Heart left ventricle (tissue), 16 donors: ENCODE data around the gene CACNG7. TPM values are rescaled to one million over a fixed set of nuclear protein-coding genes. Genes with fewer than 3 reads are reported as not detected.

ENCODE experiments used
- ATAC-seq, 4 donors: fragments of 200-7000 bp; cut with Tn5 transposase; one replicate each; pipeline ENCODE4 v1.9.1; 2020 to 2022; ENCODE audit warnings: moderate library complexity in 4 of 4, mild to moderate bottlenecking in 3 of 4, moderate number of reproducible peaks in 1 of 4
- DNase-seq, 5 donors: peaks; one replicate each; pipeline ENCODE4 v3.0.0-alpha.2; 2020
- H3K27ac ChIP-seq, 12 donors: fragments of 200-600 bp; sonication (generic) in 4 of 12; one replicate each; pipeline versions ENCODE4 v1.5.0 to v1.8.0; 2016 to 2022; ENCODE audit warnings: mild to moderate bottlenecking in 2 of 12
- H3K27me3 ChIP-seq, 9 donors: fragments of 200-600 bp; sonication (generic) in 2 of 9; one replicate each; pipeline versions ENCODE4 v1.5.1 to v1.8.0; 2016 to 2022; ENCODE audit warnings: mild to moderate bottlenecking in 3 of 9
- H3K36me3 ChIP-seq, 9 donors: fragments of 200-600 bp; sonication (generic) in 2 of 9; one replicate each; pipeline versions ENCODE4 v1.5.0 to v1.8.0; 2018 to 2022; ENCODE audit warnings: mild to moderate bottlenecking in 2 of 9
- H3K4me1 ChIP-seq, 12 donors: fragments of 200-600 bp; sonication (generic) in 4 of 12; one replicate each; pipeline versions ENCODE4 v1.5.0 to v1.8.0; 2016 to 2022; ENCODE audit warnings: mild to moderate bottlenecking in 3 of 12
- H3K4me3 ChIP-seq, 12 donors: fragments of 200-600 bp; sonication (generic) in 4 of 12; one replicate each; pipeline versions ENCODE4 v1.5.0 to v1.8.0; 2017 to 2022; ENCODE audit warnings: mild to moderate bottlenecking in 9 of 12, moderate library complexity in 4 of 12
- H3K9me3 ChIP-seq, 12 donors: fragments of 200-600 bp; sonication (generic) in 4 of 12; one replicate each; pipeline versions ENCODE4 v1.5.0 to v1.8.0; 2016 to 2022; ENCODE audit warnings: mild to moderate bottlenecking in 1 of 12
- CTCF ChIP-seq, 12 donors: fragments of 200-600 bp; sonication (generic) in 4 of 12; IDR thresholded peaks; one replicate each; pipeline versions ENCODE4 v1.5.0 to v1.8.0; 2018 to 2022; ENCODE audit warnings: antibody characterized with exemption in 12 of 12, mild to moderate bottlenecking in 5 of 12
- POLR2A ChIP-seq, 2 donors: fragments of 450-650 bp; IDR thresholded peaks; one replicate each; pipeline ENCODE4 v1.6.1; 2017; ENCODE audit warnings: antibody characterized with exemption in 2 of 2, mild to moderate bottlenecking in 2 of 2, moderate library complexity in 2 of 2
- WGBS, 4 donors: extraction: QIAGEN DNeasy Blood & Tissue Kit in 2 of 4; methylation state at CpG; one replicate each; pipeline versions ENCODE4 v1.1.5 to v1.1.7; 2013 to 2018; 5-methylcytosine and 5-hydroxymethylcytosine counted together
- intact Hi-C, 10 donors: fragments of 100-400 bp; cut with DNase I; formaldehyde crosslinking; loops; one replicate each; pipeline versions ENCODE4 v1.11.1 to v1.14.2; 2022
- polyA plus RNA-seq, 2 donors: library from polyadenylated mRNA; stranded (reverse); fragments of 200-250 nt; gene quantifications; one replicate each; pipeline ENCODE4 v1.2.3, GENCODE V29; 2013
- total RNA-seq, 9 donors: library from RNA; depleted of rRNA in 2 of 9; stranded (reverse); fragments of >200 nt in 2 of 9; fragmentation: NEBNext Ultra II Directional in 3 of 9; extraction: Animal tissue kit (Norgen Biotek cat#: 25700) in 3 of 9; gene quantifications; one replicate each; pipeline versions ENCODE4 v1.1.0 to v1.2.4, GENCODE V29; 2016 to 2023
- donor health status: ischemic (EF 13 %, LVEDD 7.1; RV severe dilation, severe dysfunction).
- donor health status: healthy with polysubstance abuse.
- donor health status: DM: no; HTN: yes; CAD: no.
- donor health status: DM: no; HTN: no; CAD: no.
- donor health status: ischemic (EF 25% LVEDD 6.9; RV normal size, moderate dysfunction).
- donor health status: ischemic (EF 25% LVEDD 5.7; RV mildly dilated, moderate dysfunction).
- donor health status: healthy.
- donor health status: DM: yes; HTN: yes; CAD: no.
- donor health status: ischemic (EF 35%, LVEDD 5.7; RV mildly dilated, moderate dysfunction).
- donor health status: nonischemic (EF 11% LVEDD 7.7; RV severe dilation, severe dysfunction).
- donor health status: DM: yes; HTN: yes; CAD: no.
- donor health status: PGD.
- donor health status: ischemic (EF 29% LVEDD 5.4; RV normal size, mild dysfunction).
- donor health status: nonischemic (EF 23%, LVEDD 6.1; RV moderate dilation, normal function).

Gene CACNG7
- total and polyA plus RNA-seq, 11 donors: not detected

- H3K27me3 ChIP-seq: peaks cover 23 to 59% (median 42%) of the 10 kb centered on the region in 9 donors
- H3K4me1 ChIP-seq: peaks cover 0 to 39% (median 14%) of the 10 kb centered on the region in 12 donors
- H3K4me3 ChIP-seq: peak within 1 kb of the TSS; percentile 7 to 53 (median 41)
- peak; percentile 33 to 65 (median 54) for TF ChIP-seq CTCF (IDR thresholded peaks at IDR 0.05)
- no peak for TF ChIP-seq POLR2A (IDR thresholded peaks at IDR 0.05)
- ATAC-seq (no peak), DNase-seq (peak in 4 of 5 donors; percentile 28 to 78 (median 42))
- H3K27ac ChIP-seq: no peak within 1 kb of the TSS
- peaks cover 0 to under 1% (median 0%) of the 10 kb centered on the region in 9 donors for H3K36me3 ChIP-seq
- WGBS, 4 donors: 2 to 5% (median 4%) methylated on average over 27 to 49 of the region's 49 CpGs
- intact Hi-C loops: loop anchor here in 3 of 10 donors (5.0 kb wide), 1 partner anchor 39 kb away; no protein-coding TSS in a partner anchor
- H3K9me3 ChIP-seq: no peaks in the 10 kb centered on the region
Measured at GRCh38 chr19:53881482-53882390, 27.3 kb upstream of the CACNG7 start, which contains the start of gene PRKCG. PRKCG (plus strand) TSS chr19:53882197; CDS start chr19:53882495, 298 bp downstream.

- H3K27ac ChIP-seq: no peak overlapping the region
- H3K27me3 ChIP-seq: peaks cover 23 to 61% (median 42%) of the 10 kb centered on the region in 9 donors
- H3K9me3 ChIP-seq: no peaks in the 10 kb centered on the region
- intact Hi-C loops: loop anchor here in 3 of 10 donors (5.0 kb wide), 1 partner anchor 40 kb away; no protein-coding TSS in a partner anchor
- H3K4me3 ChIP-seq: peak overlapping the region in 11 of 12 donors; percentile 7 to 53 (median 41)
- ATAC-seq: no peak
- TF ChIP-seq POLR2A (IDR thresholded peaks at IDR 0.05) (no peak), CTCF (IDR thresholded peaks at IDR 0.05) (peak in 1 of 12 donors; percentile 7)
- H3K36me3 ChIP-seq: no peaks in the 10 kb centered on the region
- WGBS, 4 donors: 4 to 6% (median 5%) methylated on average over 14 to 18 of the region's 18 CpGs
- peaks cover 0 to 35% (median 14%) of the 10 kb centered on the region in 12 donors for H3K4me1 ChIP-seq
- no peak for DNase-seq
Measured at GRCh38 chr19:53882391-53883050, 26.6 kb upstream of the CACNG7 start.

- peaks cover 23 to 61% (median 42%) of the 10 kb centered on the region in 9 donors for H3K27me3 ChIP-seq
- 0 to 4% (median 2%) methylated on average over 11 to 19 of the region's 19 CpGs for WGBS, 4 donors
Measured at GRCh38 chr19:53883231-53883661, 25.8 kb upstream of the CACNG7 start.

More at GRCh38 chr19:53883231-53883661, 25.8 kb upstream of the CACNG7 start:
- Histone ChIP-seq H3K4me3 (no peak overlapping the region), H3K27ac (no peak overlapping the region), H3K36me3 (no peaks in the 10 kb centered on the region), H3K9me3 (no peaks in the 10 kb centered on the region), H3K4me1 (peaks cover 0 to 35% (median 14%) of the 10 kb centered on the region in 12 donors)
- ATAC-seq (no peak), DNase-seq (no peak)
- intact Hi-C loops: loop anchor here in 3 of 10 donors (5.0 kb wide), 1 partner anchor 41 kb away; no protein-coding TSS in a partner anchor
- no peak for TF ChIP-seq POLR2A (IDR thresholded peaks at IDR 0.05)
- TF ChIP-seq CTCF (IDR thresholded peaks at IDR 0.05): no peak
